GM23248 (cell line): Measurements from ENCODE around the gene CCDC50. TPM values are rescaled to one million over a fixed set of nuclear protein-coding genes. Genes with fewer than 3 reads are reported as not detected.

Experiments used
- DNase-seq: peaks from one replicate; pipeline ENCODE4 v3.0.0-alpha.2; 2015
- H2AFZ ChIP-seq: fragments of 200-600 bp; sonication (generic); 2 replicates; pipeline ENCODE4 v1.6.1; 2016; ENCODE audit warnings: antibody characterized with exemption
- H3F3A ChIP-seq: fragments of 200-600 bp; sonication (generic); 2 replicates; pipeline ENCODE4 v1.6.1; 2016; ENCODE audit warnings: mild to moderate bottlenecking, antibody characterized with exemption, mixed run types; ENCODE audit not compliant: insufficient read depth
- H3K27ac ChIP-seq: fragments of 200-600 bp; sonication (generic); 2 replicates; pipeline ENCODE4 v1.5.1; 2016; ENCODE audit warnings: mild to moderate bottlenecking
- H3K27me3 ChIP-seq: fragments of 200-600 bp; sonication (generic); replicated peaks from 2 replicates; pipeline ENCODE4 v1.6.1; 2016; ENCODE audit warnings: mild to moderate bottlenecking; ENCODE audit not compliant: insufficient read depth
- H3K36me3 ChIP-seq: fragments of 200-600 bp; sonication (generic); 2 replicates; pipeline ENCODE4 v1.6.1; 2016; ENCODE audit warnings: low read depth, mild to moderate bottlenecking
- H3K4me1 ChIP-seq: fragments of 200-600 bp; sonication (generic); 2 replicates; pipeline ENCODE4 v1.6.1; 2016; ENCODE audit warnings: mild to moderate bottlenecking; ENCODE audit not compliant: insufficient read depth
- H3K4me2 ChIP-seq: fragments of 200-600 bp; sonication (generic); one replicate; pipeline ENCODE4 v1.6.1; 2016; ENCODE audit warnings: mild to moderate bottlenecking; ENCODE audit not compliant: unreplicated experiment
- H3K4me3 ChIP-seq: fragments of 200-600 bp; sonication (generic); 2 replicates; pipeline ENCODE4 v1.5.1; 2016; ENCODE audit warnings: mild to moderate bottlenecking
- H3K79me2 ChIP-seq: fragments of 200-600 bp; sonication (generic); 2 replicates; pipeline ENCODE4 v1.6.1; 2016; ENCODE audit warnings: mild to moderate bottlenecking; ENCODE audit not compliant: insufficient read depth
- H3K9ac ChIP-seq: fragments of 200-600 bp; sonication (generic); 2 replicates; pipeline ENCODE4 v1.6.1; 2016; ENCODE audit warnings: mild to moderate bottlenecking
- H3K9me2 ChIP-seq: fragments of 200-600 bp; sonication (generic); 2 replicates; pipeline ENCODE4 v1.6.1; 2016; ENCODE audit warnings: mixed run types, mild to moderate bottlenecking, moderate library complexity; ENCODE audit not compliant: insufficient read depth
- H3K9me3 ChIP-seq: fragments of 200-600 bp; sonication (generic); one replicate; pipeline ENCODE4 v1.6.1; 2017; ENCODE audit warnings: low read depth
- H4K20me1 ChIP-seq: fragments of 200-600 bp; sonication (generic); 2 replicates; pipeline ENCODE4 v1.6.0; 2016; ENCODE audit not compliant: insufficient read depth
- EZH2 ChIP-seq: fragments of 200-600 bp; sonication (generic); IDR thresholded peaks from 2 replicates; pipeline ENCODE4 v1.6.1; 2018; ENCODE audit warnings: antibody characterized with exemption, mild to moderate bottlenecking; ENCODE audit not compliant: insufficient read depth, poor library complexity, severe bottlenecking
- EZH2phosphoT487 ChIP-seq: fragments of 200-600 bp; sonication (generic); IDR thresholded peaks from 2 replicates; pipeline ENCODE4 v1.6.1; 2018; ENCODE audit warnings: antibody characterized with exemption, moderate library complexity, mild to moderate bottlenecking, low read depth; ENCODE audit not compliant: insufficient read depth
- WGBS, 2 experiments: methylation state at CpG; one replicate each; pipeline ENCODE4 v1.1.6; 2015 to 2017; ENCODE audit warnings: low lambda C conversion rate in 2 of 2, low coverage in 1 of 2; ENCODE audit errors: missing lambda C conversion rate in 2 of 2; 5-methylcytosine and 5-hydroxymethylcytosine counted together
- in situ Hi-C: fragments of 300-500 bp; cut with MboI; formaldehyde crosslinking; loops from 2 replicates; pipeline ENCODE4 v1.15.0; 2020
- polyA plus RNA-seq: library from polyadenylated mRNA; unstranded; fragments of >200 nt; fragmentation: Nextera tagmentation; extraction: Ambion mirVana; gene quantifications from 2 replicates; pipeline ENCODE4 v1.2.1, GENCODE V29; 2016
- total RNA-seq: library from RNA; depleted of rRNA; stranded (reverse); fragments of >200 nt; shearing (Covaris generic); gene quantifications from 2 replicates; pipeline ENCODE4 v1.2.3, GENCODE V29; 2014

The CCDC50 gene
- total and polyA plus RNA-seq, 2 experiments from 2014 or later = 63.0 to 68.6 TPM

GRCh38 chr3:191329654-191330529, 698 bp downstream of the CCDC50 start, which contains the start of gene UTS2B:
TSS of gene UTS2B (minus strand) at chr3:191330526. CDS start at chr3:191282189, 48,337 bp downstream.
- Histone ChIP-seq H3K27me3 (no peaks in the 10 kb centered on the region), H3K4me1 (peaks cover 29% of the 10 kb centered on the region), H3K9me2 (no peaks in the 10 kb centered on the region; the same call in 1 of the 2 replicates), H3K36me3 (no peaks in the 10 kb centered on the region), H3K27ac (peak within 1 kb of the TSS; percentile 89), H3K4me3 (peak within 1 kb of the TSS; percentile 85), H3F3A (peaks cover 33% of the 10 kb centered on the region), H2AFZ (peak within 1 kb of the TSS; percentile 92), H3K79me2 (peaks cover 55% of the 10 kb centered on the region), H3K9ac (peak within 1 kb of the TSS; percentile 96), H3K9me3 (no peaks in the 10 kb centered on the region), H4K20me1 (no peaks in the 10 kb centered on the region), H3K4me2 (peak within 1 kb of the TSS; percentile 100)
- peak; percentile 74 for DNase-seq
- in situ Hi-C loops = no loop called here
- WGBS, 2 experiments = 1% methylated on average over 35 to 37 of the region's 37 CpGs
- TF ChIP-seq EZH2phosphoT487 (no peak), EZH2 (no peak)

DNA sequence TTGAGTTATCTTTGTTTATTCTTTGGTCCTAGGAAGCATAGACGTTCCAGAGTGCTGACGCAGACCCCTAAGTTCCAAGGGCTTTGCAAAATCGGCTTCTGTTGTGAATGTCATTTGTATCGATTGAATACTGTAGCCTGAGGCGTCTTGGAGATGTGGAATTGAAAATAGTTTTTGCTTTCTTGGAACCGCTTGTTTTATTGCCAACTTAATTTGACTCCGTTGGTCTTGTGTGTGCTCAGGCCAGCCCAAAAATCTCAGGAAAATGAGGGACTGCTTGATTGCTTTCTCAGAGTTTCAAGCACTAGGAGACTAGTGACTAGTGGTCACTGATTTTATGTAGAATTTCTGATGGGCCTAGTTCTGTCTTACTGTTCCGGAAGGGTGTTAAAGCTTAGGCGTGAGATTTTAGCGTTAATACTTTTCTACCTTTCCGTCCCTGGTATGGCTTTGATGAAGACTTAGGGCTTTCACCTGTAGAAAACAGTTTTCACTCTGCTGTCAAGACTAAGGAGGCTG, 1.4 kb downstream of the CCDC50 start:
- 10 to 13% methylated on average over 11 of the region's 11 CpGs for WGBS, 2 experiments
- DNase-seq = peak; percentile 77

GRCh38 chr3:191331388-191331787, 2.2 kb downstream of the CCDC50 start:
- Histone ChIP-seq H3K4me3 (peak overlapping the region; percentile 85), H3K4me1 (peaks cover 32% of the 10 kb centered on the region), H3K9me3 (no peaks in the 10 kb centered on the region), H3K36me3 (no peaks in the 10 kb centered on the region), H2AFZ (no peak overlapping the region), H3F3A (peaks cover 37% of the 10 kb centered on the region), H3K27ac (peak overlapping the region; percentile 89), H3K79me2 (peaks cover 70% of the 10 kb centered on the region), H4K20me1 (no peaks in the 10 kb centered on the region), H3K4me2 (peak overlapping the region; percentile 100), H3K9me2 (no peaks in the 10 kb centered on the region; the same call in 1 of the 2 replicates), H3K9ac (peak overlapping the region; percentile 96), H3K27me3 (no peaks in the 10 kb centered on the region)
- TF ChIP-seq EZH2 = no peak
- TF ChIP-seq EZH2phosphoT487 = no peak
- 62 to 65% methylated on average over 3 of the region's 3 CpGs for WGBS, 2 experiments
- DNase-seq = peak; percentile 69
- in situ Hi-C loops = no loop called here

More for the DNA sequence above, 1.4 kb downstream of the CCDC50 start:
- H3K79me2 ChIP-seq = peaks cover 62% of the 10 kb centered on the region
- peak overlapping the region; percentile 92 for H2AFZ ChIP-seq
- H3K4me2 ChIP-seq = peak overlapping the region; percentile 100
- H3K27me3 ChIP-seq = no peaks in the 10 kb centered on the region
- in situ Hi-C loops = no loop called here
- H3K9ac ChIP-seq = peak overlapping the region; percentile 96
- no peaks in the 10 kb centered on the region for H4K20me1 ChIP-seq
- peak overlapping the region; percentile 85 for H3K4me3 ChIP-seq
- peak overlapping the region; percentile 89 for H3K27ac ChIP-seq
- H3K36me3 ChIP-seq = no peaks in the 10 kb centered on the region
- no peaks in the 10 kb centered on the region; the same call in 1 of the 2 replicates for H3K9me2 ChIP-seq
- H3F3A ChIP-seq = peaks cover 33% of the 10 kb centered on the region
- H3K9me3 ChIP-seq = no peaks in the 10 kb centered on the region
- TF ChIP-seq EZH2 (no peak), EZH2phosphoT487 (no peak)
- H3K4me1 ChIP-seq = peaks cover 29% of the 10 kb centered on the region

GRCh38 chr3:191333298-191333880, 4.2 kb downstream of the CCDC50 start:
- no peak overlapping the region for H2AFZ ChIP-seq
- H3K9ac ChIP-seq = no peak overlapping the region
- no peaks in the 10 kb centered on the region for H3K9me3 ChIP-seq
- in situ Hi-C loops = no loop called here
- H3K4me3 ChIP-seq = no peak overlapping the region
- H4K20me1 ChIP-seq = no peaks in the 10 kb centered on the region
- DNase-seq = no peak
- H3K36me3 ChIP-seq = no peaks in the 10 kb centered on the region
- H3K27ac ChIP-seq = no peak overlapping the region
- no peaks in the 10 kb centered on the region; the same call in 1 of the 2 replicates for H3K9me2 ChIP-seq
- no peak for TF ChIP-seq EZH2
- no peak for TF ChIP-seq EZH2phosphoT487
- peaks cover 90% of the 10 kb centered on the region for H3K79me2 ChIP-seq
- WGBS, 2 experiments = 99% methylated on average over 3 of the region's 3 CpGs
- no peak overlapping the region for H3K4me2 ChIP-seq
- peaks cover 50% of the 10 kb centered on the region for H3K4me1 ChIP-seq
- peaks cover 46% of the 10 kb centered on the region for H3F3A ChIP-seq
- no peaks in the 10 kb centered on the region for H3K27me3 ChIP-seq
